ENCODE results near the gene SLC16A10. TPM values are rescaled to one million over a fixed set of nuclear protein-coding genes. Genes with fewer than 3 reads are reported as not detected.

SLC16A10 gene
- total and polyA plus RNA-seq, 2 of the 8 experiments (the other 6 are each of a cell fraction or from before 2014, with no cell fraction given), result 18.6 to 23.2 TPM

- TF ChIP-seq E2F6 (IDR thresholded peaks at IDR 0.05) (no peak), PHF8 (conservative IDR thresholded peaks at IDR 0.05; ENCODE audit: low read depth, low read length) (no peak), TAF7 (optimal IDR thresholded peaks at IDR 0.05; ENCODE audit: borderline replicate concordance, low read depth, low read length) (no peak), EP300 (IDR thresholded peaks at IDR 0.05; ENCODE audit: borderline replicate concordance in 1 of 2, low read depth in 2 of 2, low read length in 2 of 2) (no peak), NRF1 (IDR thresholded peaks at IDR 0.05; ENCODE audit: low read depth, low read length) (no peak), BRCA1 (IDR thresholded peaks at IDR 0.05; ENCODE audit: low read depth, low read length) (no peak), GTF2F1 (IDR thresholded peaks at IDR 0.05; ENCODE audit: borderline replicate concordance, low read depth, low read length) (no peak), NANOG (IDR thresholded peaks at IDR 0.05; ENCODE audit: insufficient read depth, low read depth, low read length, poor library complexity, severe bottlenecking) (no peak)
These were observed 125.3 kb downstream of the SLC16A10 start (continued) for GRCh38 chr6:111212625-111213024.
